Raji (cell line): Measurements from ENCODE around the gene SIGLEC8.

ENCODE experiments used
- POLR2A ChIP-seq: IDR thresholded peaks from 2 replicates; pipeline ENCODE4 v1.6.1; 2011; ENCODE audit warnings: low read depth, low read length, control low read depth; ENCODE audit not compliant: insufficient read depth

SIGLEC8 gene

GRCh38 chr19:51461723-51462161 is 3.5 kb upstream of the SIGLEC8 start:
- no peak for TF ChIP-seq POLR2A

GRCh38 chr19:51460164-51460992 is 2.1 kb upstream of the SIGLEC8 start:
- TF ChIP-seq POLR2A: no peak

GRCh38 chr19:51458899-51459505 is 748 bp upstream of the SIGLEC8 start:
- TF ChIP-seq POLR2A: no peak

GRCh38 chr19:51457351-51458013 is 772 bp downstream of the SIGLEC8 start:
- TF ChIP-seq POLR2A: no peak

GRCh38 chr19:51456541-51457290 is 1.5 kb downstream of the SIGLEC8 start:
- TF ChIP-seq POLR2A: no peak

GRCh38 chr19:51450730-51451307 is 7.4 kb downstream of the SIGLEC8 start:
- no peak for TF ChIP-seq POLR2A

GRCh38 chr19:51448411-51449016 is 9.7 kb downstream of the SIGLEC8 start:
- TF ChIP-seq POLR2A: no peak

GRCh38 chr19:51448011-51448410 is 10.2 kb downstream of the SIGLEC8 start:
- no peak for TF ChIP-seq POLR2A

- TF ChIP-seq POLR2A: no peak
Measured at GRCh38 chr19:51441410-51442390, 16.6 kb downstream of the SIGLEC8 start.

GRCh38 chr19:51440846-51441409 is 17.3 kb downstream of the SIGLEC8 start:
- TF ChIP-seq POLR2A: no peak

- no peak for TF ChIP-seq POLR2A
Measured at GRCh38 chr19:51440052-51440451, 18.2 kb downstream of the SIGLEC8 start.

- no peak for TF ChIP-seq POLR2A
Measured at GRCh38 chr19:51439021-51439465, 19.2 kb downstream of the SIGLEC8 start.

- no peak for TF ChIP-seq POLR2A
Measured at GRCh38 chr19:51434456-51434855, 23.8 kb downstream of the SIGLEC8 start.

GRCh38 chr19:51433043-51433442 is 25.2 kb downstream of the SIGLEC8 start:
- no peak for TF ChIP-seq POLR2A
